Heart left ventricle (tissue), 16 donors: ENCODE data around the gene ATXN1. TPM values are rescaled to one million over a fixed set of nuclear protein-coding genes. Genes with fewer than 3 reads are reported as not detected.

ENCODE experiments used
- ATAC-seq, 4 donors: fragments of 200-7000 bp; cut with Tn5 transposase; one replicate each; pipeline ENCODE4 v1.9.1; 2020 to 2022; ENCODE audit warnings: moderate library complexity in 4 of 4, mild to moderate bottlenecking in 3 of 4, moderate number of reproducible peaks in 1 of 4
- DNase-seq, 5 donors: peaks; one replicate each; pipeline ENCODE4 v3.0.0-alpha.2; 2020
- H3K27ac ChIP-seq, 12 donors: fragments of 200-600 bp; sonication (generic) in 4 of 12; one replicate each; pipeline versions ENCODE4 v1.5.0 to v1.8.0; 2016 to 2022; ENCODE audit warnings: mild to moderate bottlenecking in 2 of 12
- H3K27me3 ChIP-seq, 9 donors: fragments of 200-600 bp; sonication (generic) in 2 of 9; one replicate each; pipeline versions ENCODE4 v1.5.1 to v1.8.0; 2016 to 2022; ENCODE audit warnings: mild to moderate bottlenecking in 3 of 9
- H3K36me3 ChIP-seq, 9 donors: fragments of 200-600 bp; sonication (generic) in 2 of 9; one replicate each; pipeline versions ENCODE4 v1.5.0 to v1.8.0; 2018 to 2022; ENCODE audit warnings: mild to moderate bottlenecking in 2 of 9
- H3K4me1 ChIP-seq, 12 donors: fragments of 200-600 bp; sonication (generic) in 4 of 12; one replicate each; pipeline versions ENCODE4 v1.5.0 to v1.8.0; 2016 to 2022; ENCODE audit warnings: mild to moderate bottlenecking in 3 of 12
- H3K4me3 ChIP-seq, 12 donors: fragments of 200-600 bp; sonication (generic) in 4 of 12; one replicate each; pipeline versions ENCODE4 v1.5.0 to v1.8.0; 2017 to 2022; ENCODE audit warnings: mild to moderate bottlenecking in 9 of 12, moderate library complexity in 4 of 12
- H3K9me3 ChIP-seq, 12 donors: fragments of 200-600 bp; sonication (generic) in 4 of 12; one replicate each; pipeline versions ENCODE4 v1.5.0 to v1.8.0; 2016 to 2022; ENCODE audit warnings: mild to moderate bottlenecking in 1 of 12
- CTCF ChIP-seq, 12 donors: fragments of 200-600 bp; sonication (generic) in 4 of 12; IDR thresholded peaks; one replicate each; pipeline versions ENCODE4 v1.5.0 to v1.8.0; 2018 to 2022; ENCODE audit warnings: antibody characterized with exemption in 12 of 12, mild to moderate bottlenecking in 5 of 12
- POLR2A ChIP-seq, 2 donors: fragments of 450-650 bp; IDR thresholded peaks; one replicate each; pipeline ENCODE4 v1.6.1; 2017; ENCODE audit warnings: antibody characterized with exemption in 2 of 2, mild to moderate bottlenecking in 2 of 2, moderate library complexity in 2 of 2
- WGBS, 4 donors: extraction: QIAGEN DNeasy Blood & Tissue Kit in 2 of 4; methylation state at CpG; one replicate each; pipeline versions ENCODE4 v1.1.5 to v1.1.7; 2013 to 2018; 5-methylcytosine and 5-hydroxymethylcytosine counted together
- intact Hi-C, 10 donors: fragments of 100-400 bp; cut with DNase I; formaldehyde crosslinking; loops; one replicate each; pipeline versions ENCODE4 v1.11.1 to v1.14.2; 2022
- polyA plus RNA-seq, 2 donors: library from polyadenylated mRNA; stranded (reverse); fragments of 200-250 nt; gene quantifications; one replicate each; pipeline ENCODE4 v1.2.3, GENCODE V29; 2013
- total RNA-seq, 9 donors: library from RNA; depleted of rRNA in 2 of 9; stranded (reverse); fragments of >200 nt in 2 of 9; fragmentation: NEBNext Ultra II Directional in 3 of 9; extraction: Animal tissue kit (Norgen Biotek cat#: 25700) in 3 of 9; gene quantifications; one replicate each; pipeline versions ENCODE4 v1.1.0 to v1.2.4, GENCODE V29; 2016 to 2023
- donor health status: ischemic (EF 13 %, LVEDD 7.1; RV severe dilation, severe dysfunction).
- donor health status: healthy with polysubstance abuse.
- donor health status: DM: no; HTN: yes; CAD: no.
- donor health status: DM: no; HTN: no; CAD: no.
- donor health status: ischemic (EF 25% LVEDD 6.9; RV normal size, moderate dysfunction).
- donor health status: ischemic (EF 25% LVEDD 5.7; RV mildly dilated, moderate dysfunction).
- donor health status: healthy.
- donor health status: DM: yes; HTN: yes; CAD: no.
- donor health status: ischemic (EF 35%, LVEDD 5.7; RV mildly dilated, moderate dysfunction).
- donor health status: nonischemic (EF 11% LVEDD 7.7; RV severe dilation, severe dysfunction).
- donor health status: DM: yes; HTN: yes; CAD: no.
- donor health status: PGD.
- donor health status: ischemic (EF 29% LVEDD 5.4; RV normal size, mild dysfunction).
- donor health status: nonischemic (EF 23%, LVEDD 6.1; RV moderate dilation, normal function).

ATXN1 gene
- total and polyA plus RNA-seq, 11 donors = 8.7 to 51.8 (median 36.0) TPM

- DNase-seq (no peak), ATAC-seq (no peak)
- Histone ChIP-seq H3K9me3 (peaks cover 0 to 3% (median 0%) of the 10 kb centered on the region in 12 donors), H3K4me1 (peaks cover 0 to 17% (median 6%) of the 10 kb centered on the region in 12 donors), H3K27me3 (no peaks in the 10 kb centered on the region), H3K4me3 (no peak overlapping the region), H3K27ac (no peak overlapping the region), H3K36me3 (no peaks in the 10 kb centered on the region)
- intact Hi-C loops = no loop called here
- TF ChIP-seq CTCF (IDR thresholded peaks at IDR 0.05) = no peak
- TF ChIP-seq POLR2A (IDR thresholded peaks at IDR 0.05) = no peak
- 60 to 71% (median 67%) methylated on average over 4 of the region's 4 CpGs for WGBS, 4 donors
Observed at GRCh38 chr6:16783509-16783908, 22.2 kb upstream of the ATXN1 start.

GRCh38 chr6:16782278-16782677 lies 21.0 kb upstream of the ATXN1 start:
- Histone ChIP-seq H3K4me3 (no peak overlapping the region), H3K27me3 (no peaks in the 10 kb centered on the region), H3K27ac (peak overlapping the region in 7 of 12 donors; percentile 47 to 81 (median 66)), H3K9me3 (peaks cover 0 to 9% (median 0%) of the 10 kb centered on the region in 12 donors), H3K4me1 (peaks cover 0 to 17% (median 6%) of the 10 kb centered on the region in 12 donors), H3K36me3 (no peaks in the 10 kb centered on the region)
- WGBS, 4 donors = 88 to 92% (median 91%) methylated on average over 4 of the region's 4 CpGs
- no peak for TF ChIP-seq CTCF (IDR thresholded peaks at IDR 0.05)
- no peak for TF ChIP-seq POLR2A (IDR thresholded peaks at IDR 0.05)
- DNase-seq (no peak), ATAC-seq (no peak)
- intact Hi-C loops = no loop called here

- ATAC-seq (peak; percentile 96 to 97 (median 97)), DNase-seq (peak in 2 of 5 donors; percentile 30 to 31)
- Histone ChIP-seq H3K36me3 (no peaks in the 10 kb centered on the region), H3K9me3 (peaks cover 0 to 9% (median 0%) of the 10 kb centered on the region in 12 donors), H3K27me3 (no peaks in the 10 kb centered on the region), H3K4me1 (peaks cover 0 to 21% (median 6%) of the 10 kb centered on the region in 12 donors), H3K27ac (peak overlapping the region; percentile 38 to 81 (median 62)), H3K4me3 (no peak overlapping the region)
- no peak for TF ChIP-seq POLR2A (IDR thresholded peaks at IDR 0.05)
- intact Hi-C loops = no loop called here
- WGBS, 4 donors = 36 to 42% (median 38%) methylated on average over 8 of the region's 8 CpGs
Observed at GRCh38 chr6:16781348-16782169, 20.3 kb upstream of the ATXN1 start.

GRCh38 chr6:16778521-16778920 lies 17.3 kb upstream of the ATXN1 start:
- peaks cover 0 to 25% (median 7%) of the 10 kb centered on the region in 12 donors for H3K4me1 ChIP-seq
- intact Hi-C loops = loop anchor here in 2 of 10 donors (10.0 kb wide), 2 partner anchors 306 to 364 kb away; no protein-coding TSS in a partner anchor
- no peaks in the 10 kb centered on the region for H3K36me3 ChIP-seq
- peaks cover 0 to 5% (median 0%) of the 10 kb centered on the region in 12 donors for H3K9me3 ChIP-seq
- ATAC-seq = no peak
- TF ChIP-seq CTCF (IDR thresholded peaks at IDR 0.05) = no peak
- no peak for TF ChIP-seq POLR2A (IDR thresholded peaks at IDR 0.05)
- DNase-seq = no peak
- no peaks in the 10 kb centered on the region for H3K27me3 ChIP-seq
- H3K27ac ChIP-seq = no peak overlapping the region
- H3K4me3 ChIP-seq = no peak overlapping the region
- WGBS, 4 donors = 93 to 98% (median 96%) methylated on average over 5 of the region's 5 CpGs
